Liver (tissue), 9 donors: ENCODE measurements around the gene TBCCD1. TPM values are rescaled to one million over a fixed set of nuclear protein-coding genes. Genes with fewer than 3 reads are reported as not detected.

Source experiments
- DNase-seq: peaks from one replicate; pipeline ENCODE4 v3.0.0-alpha.2; 2017; ENCODE audit warnings: low spot score
- H3K27ac ChIP-seq, 2 donors: one replicate each; pipeline ENCODE4 v1.7.0; 2013; ENCODE audit warnings: inconsistent platforms in 2 of 2, low read length in 2 of 2, control low read depth in 1 of 2, low read depth in 1 of 2, mild to moderate bottlenecking in 1 of 2
- H3K27me3 ChIP-seq, 4 donors: one replicate each; pipeline versions ENCODE4 v1.6.1 to v1.7.0; 2013; ENCODE audit warnings: low read length in 3 of 4, inconsistent platforms in 1 of 4, mild to moderate bottlenecking in 1 of 4, moderate library complexity in 1 of 4; ENCODE audit not compliant: control insufficient read depth in 4 of 4, insufficient read depth in 4 of 4
- H3K36me3 ChIP-seq, 4 donors: one replicate each; pipeline versions ENCODE4 v1.6.1 to v1.7.0; 2013; ENCODE audit warnings: low read length in 3 of 4, mild to moderate bottlenecking in 3 of 4, low read depth in 1 of 4, moderate library complexity in 1 of 4; ENCODE audit not compliant: control insufficient read depth in 4 of 4, insufficient read depth in 3 of 4
- H3K4me1 ChIP-seq, 4 donors: one replicate each; pipeline versions ENCODE4 v1.6.1 to v1.7.0; 2013; ENCODE audit warnings: low read length in 3 of 4, mild to moderate bottlenecking in 3 of 4, moderate library complexity in 1 of 4; ENCODE audit not compliant: control insufficient read depth in 4 of 4, insufficient read depth in 4 of 4
- H3K4me3 ChIP-seq, 3 donors: one replicate each; pipeline versions ENCODE4 v1.6.1 to v1.7.0; 2013; ENCODE audit warnings: low read length in 3 of 3, control low read depth in 1 of 3, low read depth in 1 of 3, mild to moderate bottlenecking in 1 of 3
- H3K9ac ChIP-seq, 2 donors: one replicate each; pipeline ENCODE4 v1.7.0; 2013; ENCODE audit warnings: low read length in 2 of 2, mild to moderate bottlenecking in 2 of 2, moderate library complexity in 2 of 2, control low read depth in 1 of 2, low read depth in 1 of 2
- H3K9me3 ChIP-seq, 4 donors: one replicate each; pipeline versions ENCODE4 v1.6.1 to v1.7.0; 2013; ENCODE audit warnings: low read length in 3 of 4; ENCODE audit not compliant: control insufficient read depth in 4 of 4
- GABPA ChIP-seq, 2 donors: IDR thresholded peaks in 1 of 2; conservative IDR thresholded peaks in 1 of 2; 2 replicates each; pipeline ENCODE4 v1.6.1; 2016; ENCODE audit warnings: antibody characterized with exemption in 2 of 2, mild to moderate bottlenecking in 1 of 2, moderate library complexity in 1 of 2
- HNF4A ChIP-seq, 2 donors: conservative IDR thresholded peaks; 2 replicates each; pipeline ENCODE4 v1.6.1; 2016; ENCODE audit warnings: antibody characterized with exemption in 2 of 2, mild to moderate bottlenecking in 2 of 2
- HNF4G ChIP-seq: IDR thresholded peaks from 2 replicates; pipeline ENCODE4 v1.6.1; 2016; ENCODE audit warnings: antibody characterized with exemption
- JUND ChIP-seq, 2 donors: IDR thresholded peaks; 2 replicates each; pipeline ENCODE4 v1.6.1; 2016; ENCODE audit warnings: antibody characterized with exemption in 2 of 2
- NR2F2 ChIP-seq: IDR thresholded peaks from 2 replicates; pipeline ENCODE4 v1.6.1; 2016; ENCODE audit warnings: antibody characterized with exemption
- RXRA ChIP-seq, 2 donors: IDR thresholded peaks; 2 replicates each; pipeline ENCODE4 v1.6.1; 2017 to 2018; ENCODE audit warnings: antibody characterized with exemption in 2 of 2, mild to moderate bottlenecking in 1 of 2
- SP1 ChIP-seq: IDR thresholded peaks from 2 replicates; pipeline ENCODE4 v1.6.1; 2018; ENCODE audit warnings: antibody characterized with exemption, mild to moderate bottlenecking
- TAF1 ChIP-seq: conservative IDR thresholded peaks from 2 replicates; pipeline ENCODE4 v1.6.1; 2016; ENCODE audit warnings: antibody characterized with exemption, mild to moderate bottlenecking
- YY1 ChIP-seq: IDR thresholded peaks from 2 replicates; pipeline ENCODE4 v1.6.1; 2016; ENCODE audit warnings: antibody characterized with exemption, mild to moderate bottlenecking
- WGBS: extraction: QIAGEN DNeasy Blood & Tissue Kit; methylation state at CpG from one replicate; pipeline ENCODE4 v1.1.7; 2013; 5-methylcytosine and 5-hydroxymethylcytosine counted together
- polyA plus RNA-seq, 2 donors: library from polyadenylated mRNA; stranded (reverse) in 1 of 2; unstranded in 1 of 2; fragments of 200-250 nt in 1 of 2; fragments of >200 nt in 1 of 2; fragmentation: Nextera tagmentation in 1 of 2; extraction: Ambion mirVana in 1 of 2; gene quantifications; one replicate each; pipeline versions ENCODE4 v1.2.1 to v1.2.3, GENCODE V29; 2013 to 2015
- total RNA-seq, 2 donors: library from RNA; depleted of rRNA; stranded (reverse); fragments of >200 nt; gene quantifications; one replicate each; pipeline ENCODE4 v1.2.3, GENCODE V29; 2014
- TF ChIP-seq, protein P1 (sequence below): IDR thresholded peaks from 2 replicates; pipeline ENCODE4 v1.6.1; 2016; ENCODE audit warnings: antibody characterized with exemption, mild to moderate bottlenecking
- TF ChIP-seq, protein P2 (sequence below): IDR thresholded peaks from 2 replicates; pipeline ENCODE4 v1.6.1; 2016; ENCODE audit warnings: antibody characterized with exemption
- TF ChIP-seq, protein P3 (sequence below): fragments of 150-350 bp; IDR thresholded peaks from 2 replicates; pipeline ENCODE4 v1.5.1; 2017; ENCODE audit warnings: improper control_type of control experiment, low read depth, low read length; ENCODE audit not compliant: missing input control
- TF ChIP-seq, protein P4 (sequence below): IDR thresholded peaks from 2 replicates; pipeline ENCODE4 v1.6.1; 2016; ENCODE audit warnings: antibody characterized with exemption
- donor health status: healthy.
- donor health status: healthy.
- donor health status: healthy.
- donor health status: healthy.
- donor health status: healthy.

TBCCD1 gene
- total and polyA plus RNA-seq, 4 donors = 4.9 to 16.2 (median 10.6) TPM

DNA sequence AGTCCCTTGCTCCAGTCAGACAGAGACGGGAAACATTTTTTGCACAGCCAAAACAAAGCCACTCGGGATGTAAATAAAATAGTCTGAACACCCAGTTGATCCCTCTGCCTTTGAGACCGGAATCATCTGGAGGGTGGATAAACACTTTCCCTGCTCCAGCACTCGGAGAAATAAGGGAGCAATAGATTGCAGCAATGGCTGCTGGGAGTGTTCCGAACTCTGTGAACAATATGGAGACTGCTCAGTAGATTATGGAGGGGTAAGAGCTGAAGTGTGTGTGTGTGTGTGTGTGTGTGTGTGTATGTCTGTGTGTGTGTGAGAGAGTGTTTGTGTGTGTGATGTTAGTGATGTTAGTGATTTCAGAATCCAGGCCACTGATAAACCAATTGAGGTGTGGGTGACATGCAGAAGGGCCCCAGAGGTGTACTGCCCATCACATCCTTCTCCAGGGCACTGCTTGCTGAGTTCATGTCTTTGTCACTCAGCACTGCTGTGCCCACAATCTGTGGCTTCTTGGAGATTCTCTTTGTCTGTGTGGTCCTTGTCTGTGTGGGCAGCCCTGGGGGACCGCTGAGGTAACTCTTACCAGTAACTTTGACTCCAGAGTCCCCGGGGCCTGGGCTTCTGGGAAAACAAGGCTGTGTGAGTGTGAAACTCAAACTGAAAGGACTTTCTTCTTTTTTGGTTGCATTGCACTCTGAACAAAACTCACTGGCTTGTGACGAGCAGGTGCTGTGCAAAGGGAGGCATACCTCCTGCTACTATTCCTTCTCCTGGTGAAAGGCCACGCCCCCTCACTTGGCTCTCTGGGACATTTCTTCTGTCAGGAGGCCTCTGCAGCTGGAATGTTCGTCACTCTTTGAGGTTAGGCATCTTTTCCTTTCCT, 45.9 kb downstream of the TBCCD1 start:
- Histone ChIP-seq H3K27ac (no peak overlapping the region), H3K9me3 (peaks cover 0 to 3% (median 0%) of the 10 kb centered on the region in 4 donors), H3K36me3 (no peaks in the 10 kb centered on the region), H3K4me3 (no peak overlapping the region), H3K4me1 (peaks cover 0 to 4% (median under 1%) of the 10 kb centered on the region in 4 donors), H3K9ac (no peak overlapping the region), H3K27me3 (no peaks in the 10 kb centered on the region)
- 85% methylated on average over 10 of the region's 10 CpGs for WGBS
- TF ChIP-seq, protein P1, sequence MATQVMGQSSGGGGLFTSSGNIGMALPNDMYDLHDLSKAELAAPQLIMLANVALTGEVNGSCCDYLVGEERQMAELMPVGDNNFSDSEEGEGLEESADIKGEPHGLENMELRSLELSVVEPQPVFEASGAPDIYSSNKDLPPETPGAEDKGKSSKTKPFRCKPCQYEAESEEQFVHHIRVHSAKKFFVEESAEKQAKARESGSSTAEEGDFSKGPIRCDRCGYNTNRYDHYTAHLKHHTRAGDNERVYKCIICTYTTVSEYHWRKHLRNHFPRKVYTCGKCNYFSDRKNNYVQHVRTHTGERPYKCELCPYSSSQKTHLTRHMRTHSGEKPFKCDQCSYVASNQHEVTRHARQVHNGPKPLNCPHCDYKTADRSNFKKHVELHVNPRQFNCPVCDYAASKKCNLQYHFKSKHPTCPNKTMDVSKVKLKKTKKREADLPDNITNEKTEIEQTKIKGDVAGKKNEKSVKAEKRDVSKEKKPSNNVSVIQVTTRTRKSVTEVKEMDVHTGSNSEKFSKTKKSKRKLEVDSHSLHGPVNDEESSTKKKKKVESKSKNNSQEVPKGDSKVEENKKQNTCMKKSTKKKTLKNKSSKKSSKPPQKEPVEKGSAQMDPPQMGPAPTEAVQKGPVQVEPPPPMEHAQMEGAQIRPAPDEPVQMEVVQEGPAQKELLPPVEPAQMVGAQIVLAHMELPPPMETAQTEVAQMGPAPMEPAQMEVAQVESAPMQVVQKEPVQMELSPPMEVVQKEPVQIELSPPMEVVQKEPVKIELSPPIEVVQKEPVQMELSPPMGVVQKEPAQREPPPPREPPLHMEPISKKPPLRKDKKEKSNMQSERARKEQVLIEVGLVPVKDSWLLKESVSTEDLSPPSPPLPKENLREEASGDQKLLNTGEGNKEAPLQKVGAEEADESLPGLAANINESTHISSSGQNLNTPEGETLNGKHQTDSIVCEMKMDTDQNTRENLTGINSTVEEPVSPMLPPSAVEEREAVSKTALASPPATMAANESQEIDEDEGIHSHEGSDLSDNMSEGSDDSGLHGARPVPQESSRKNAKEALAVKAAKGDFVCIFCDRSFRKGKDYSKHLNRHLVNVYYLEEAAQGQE = no peak
- TF ChIP-seq HNF4A (conservative IDR thresholded peaks at IDR 0.05) (no peak), YY1 (no peak), HNF4G (no peak), GABPA (IDR thresholded peaks at IDR 0.05 in 1 of 2, conservative IDR thresholded peaks at IDR 0.05 in 1 of 2) (no peak), NR2F2 (no peak), TAF1 (no peak), SP1 (no peak)
- TF ChIP-seq, protein P2, sequence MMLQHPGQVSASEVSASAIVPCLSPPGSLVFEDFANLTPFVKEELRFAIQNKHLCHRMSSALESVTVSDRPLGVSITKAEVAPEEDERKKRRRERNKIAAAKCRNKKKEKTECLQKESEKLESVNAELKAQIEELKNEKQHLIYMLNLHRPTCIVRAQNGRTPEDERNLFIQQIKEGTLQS = no peak
- TF ChIP-seq, protein P3, sequence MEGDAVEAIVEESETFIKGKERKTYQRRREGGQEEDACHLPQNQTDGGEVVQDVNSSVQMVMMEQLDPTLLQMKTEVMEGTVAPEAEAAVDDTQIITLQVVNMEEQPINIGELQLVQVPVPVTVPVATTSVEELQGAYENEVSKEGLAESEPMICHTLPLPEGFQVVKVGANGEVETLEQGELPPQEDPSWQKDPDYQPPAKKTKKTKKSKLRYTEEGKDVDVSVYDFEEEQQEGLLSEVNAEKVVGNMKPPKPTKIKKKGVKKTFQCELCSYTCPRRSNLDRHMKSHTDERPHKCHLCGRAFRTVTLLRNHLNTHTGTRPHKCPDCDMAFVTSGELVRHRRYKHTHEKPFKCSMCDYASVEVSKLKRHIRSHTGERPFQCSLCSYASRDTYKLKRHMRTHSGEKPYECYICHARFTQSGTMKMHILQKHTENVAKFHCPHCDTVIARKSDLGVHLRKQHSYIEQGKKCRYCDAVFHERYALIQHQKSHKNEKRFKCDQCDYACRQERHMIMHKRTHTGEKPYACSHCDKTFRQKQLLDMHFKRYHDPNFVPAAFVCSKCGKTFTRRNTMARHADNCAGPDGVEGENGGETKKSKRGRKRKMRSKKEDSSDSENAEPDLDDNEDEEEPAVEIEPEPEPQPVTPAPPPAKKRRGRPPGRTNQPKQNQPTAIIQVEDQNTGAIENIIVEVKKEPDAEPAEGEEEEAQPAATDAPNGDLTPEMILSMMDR = no peak
- no peak for DNase-seq

DNA sequence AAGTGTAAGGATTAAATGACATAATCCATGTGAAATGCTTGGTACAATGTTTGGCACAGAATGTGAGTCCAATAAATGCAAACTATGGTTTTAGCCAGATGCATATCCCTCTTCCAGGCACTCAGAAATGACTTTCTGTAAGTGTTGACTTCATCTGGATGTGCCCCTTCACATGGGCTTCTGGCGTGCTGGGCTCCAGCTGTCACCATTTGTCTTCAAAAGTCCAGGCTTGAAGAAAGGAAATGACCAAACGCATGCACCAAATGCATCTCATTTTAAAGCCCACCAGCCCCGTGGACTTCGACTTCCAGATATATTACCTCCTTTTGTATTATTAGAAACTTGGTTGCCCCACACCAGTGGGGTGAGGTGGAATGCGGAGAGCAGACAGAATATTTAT, 46.7 kb downstream of the TBCCD1 start:
- Histone ChIP-seq H3K4me3 (no peak overlapping the region), H3K27me3 (no peaks in the 10 kb centered on the region), H3K27ac (no peak overlapping the region), H3K9me3 (peaks cover 0 to 3% (median 0%) of the 10 kb centered on the region in 4 donors), H3K9ac (no peak overlapping the region), H3K36me3 (no peaks in the 10 kb centered on the region), H3K4me1 (peaks cover 0 to 4% (median under 1%) of the 10 kb centered on the region in 4 donors)
- DNase-seq = no peak
- TF ChIP-seq, protein P4, sequence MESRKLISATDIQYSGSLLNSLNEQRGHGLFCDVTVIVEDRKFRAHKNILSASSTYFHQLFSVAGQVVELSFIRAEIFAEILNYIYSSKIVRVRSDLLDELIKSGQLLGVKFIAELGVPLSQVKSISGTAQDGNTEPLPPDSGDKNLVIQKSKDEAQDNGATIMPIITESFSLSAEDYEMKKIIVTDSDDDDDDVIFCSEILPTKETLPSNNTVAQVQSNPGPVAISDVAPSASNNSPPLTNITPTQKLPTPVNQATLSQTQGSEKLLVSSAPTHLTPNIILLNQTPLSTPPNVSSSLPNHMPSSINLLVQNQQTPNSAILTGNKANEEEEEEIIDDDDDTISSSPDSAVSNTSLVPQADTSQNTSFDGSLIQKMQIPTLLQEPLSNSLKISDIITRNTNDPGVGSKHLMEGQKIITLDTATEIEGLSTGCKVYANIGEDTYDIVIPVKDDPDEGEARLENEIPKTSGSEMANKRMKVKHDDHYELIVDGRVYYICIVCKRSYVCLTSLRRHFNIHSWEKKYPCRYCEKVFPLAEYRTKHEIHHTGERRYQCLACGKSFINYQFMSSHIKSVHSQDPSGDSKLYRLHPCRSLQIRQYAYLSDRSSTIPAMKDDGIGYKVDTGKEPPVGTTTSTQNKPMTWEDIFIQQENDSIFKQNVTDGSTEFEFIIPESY = no peak
- TF ChIP-seq NR2F2 (no peak), TAF1 (no peak), RXRA (IDR thresholded peaks at IDR 0.05) (no peak), JUND (IDR thresholded peaks at IDR 0.05) (no peak), HNF4G (no peak)
- 80% methylated on average over 5 of the region's 5 CpGs for WGBS
